Esophagus squamous epithelium (tissue), 4 donors: ENCODE data around the gene TRAPPC10.

ENCODE experiments used
- CTCF ChIP-seq, 6 experiments: fragments of 450-650 bp in 4 of 6; fragments of 200-600 bp in 2 of 6; sonication (generic) in 2 of 6; IDR thresholded peaks; one replicate each; pipeline ENCODE4 v1.5.1; 2016 to 2019; ENCODE audit warnings: antibody characterized with exemption in 6 of 6, mild to moderate bottlenecking in 4 of 6, moderate library complexity in 4 of 6
- POLR2A ChIP-seq, 4 donors: fragments of 450-650 bp; IDR thresholded peaks; one replicate each; pipeline ENCODE4 v1.6.1; 2017; ENCODE audit warnings: antibody characterized with exemption in 4 of 4, mild to moderate bottlenecking in 4 of 4, moderate library complexity in 3 of 4

- TF ChIP-seq CTCF (IDR thresholded peaks at IDR 0.05) (no peak), POLR2A (IDR thresholded peaks at IDR 0.05) (no peak)
Observed at GRCh38 chr21:43992121-43992520, 20.0 kb upstream of the TRAPPC10 start.
